ENCODE measurements around the gene USP22. TPM values are rescaled to one million over a fixed set of nuclear protein-coding genes. Genes with fewer than 3 reads are reported as not detected.
A peak's percentile ranks its signal among the peaks of the same experiment; 100 is the strongest.

The USP22 gene
- total and polyA plus RNA-seq, 2 of the 8 experiments (the other 6 are each of a cell fraction or from before 2014, with no cell fraction given): 221 to 316 TPM

- CTCF ChIA-PET (ENCODE audit: partially characterized antibody): interaction anchor here (0.9 to 1.1 kb wide), 3 partner anchors 21 to 49 kb away, joined by 3 to 5 read pairs (median 4); no protein-coding TSS in a partner anchor
- H2BK15ac ChIP-seq (ENCODE audit: low read length): no peak overlapping the region
- FAIRE-seq: no peak
- no peak overlapping the region for H2BK120ac ChIP-seq (replicated peaks; ENCODE audit: low read depth, low read length)
- no peak overlapping the region for H3K4me3 ChIP-seq (ENCODE audit: extremely low read depth in 1 of 4, insufficient read depth in 2 of 4, low read depth in 3 of 4, low read length in 4 of 4)
- H2BK20ac ChIP-seq (ENCODE audit: low read length): no peak overlapping the region
- no peak overlapping the region for H4K8ac ChIP-seq (ENCODE audit: extremely low read depth, insufficient read depth, low read length)
- H3K23me2 ChIP-seq (ENCODE audit: low read depth, low read length): no peaks in the 10 kb centered on the region
- no peak overlapping the region for H3K23ac ChIP-seq (ENCODE audit: insufficient read length)
- H3K4ac ChIP-seq (replicated peaks; ENCODE audit: insufficient read length, low read depth, low read length): no peak overlapping the region
- H3K36me3 ChIP-seq (ENCODE audit: control insufficient read depth in 2 of 4, insufficient read depth in 4 of 4, low read length in 3 of 4): no peaks in the 10 kb centered on the region
- TF ChIP-seq SRF (IDR thresholded peaks at IDR 0.05; ENCODE audit: low read depth, low read length) (no peak), TAF1 (IDR thresholded peaks at IDR 0.05; ENCODE audit: low read depth, low read length) (no peak), SUZ12 (IDR thresholded peaks at IDR 0.05; ENCODE audit: low read length) (no peak), E2F6 (IDR thresholded peaks at IDR 0.05) (no peak)
- H4K91ac ChIP-seq (replicated peaks; ENCODE audit: insufficient read length, low read length): peak overlapping the region; percentile 26
- H3K14ac ChIP-seq (ENCODE audit: insufficient read length): no peak overlapping the region
- H2BK12ac ChIP-seq (ENCODE audit: low read depth, low read length): no peak overlapping the region
- no peak overlapping the region for H4K5ac ChIP-seq (ENCODE audit: insufficient read length, low read depth, low read length)
- H3K9me3 ChIP-seq (ENCODE audit: insufficient read depth in 2 of 2, low read depth in 1 of 2, low read length in 1 of 2): no peaks in the 10 kb centered on the region
- H3K56ac ChIP-seq (replicated peaks; ENCODE audit: insufficient read length, low read depth, low read length): no peak overlapping the region
- H2AFZ ChIP-seq (ENCODE audit: low read length): no peak overlapping the region
- no peak overlapping the region for H2BK5ac ChIP-seq (ENCODE audit: low read depth, low read length)
- DNase-seq (ENCODE audit: low read depth in 1 of 2, low spot score in 2 of 2): no peak
- H3K4me1 ChIP-seq (replicated peaks in 1 of 4; ENCODE audit: control insufficient read depth in 3 of 4, insufficient read depth in 4 of 4, low read length in 3 of 4): no peaks in the 10 kb centered on the region; a peak in 2 of 7 replicates
- H3K9ac ChIP-seq (replicated peaks in 1 of 4; ENCODE audit: extremely low read depth in 1 of 4, low read depth in 3 of 4, low read length in 3 of 4): no peak overlapping the region
- no peaks in the 10 kb centered on the region for H3K27me3 ChIP-seq (replicated peaks in 1 of 4; ENCODE audit: control insufficient read depth in 3 of 4, extremely low read depth in 1 of 4, insufficient read depth in 3 of 4, low read length in 3 of 4)
- H2AK5ac ChIP-seq (ENCODE audit: low read depth, low read length): no peak overlapping the region
- no peak overlapping the region for H3K27ac ChIP-seq (ENCODE audit: low read depth, low read length)
- POLR2A ChIA-PET (ENCODE audit: partially characterized antibody): interaction anchor here (0.6 to 2.1 kb wide), 6 partner anchors 8 to 67 kb away, joined by 3 to 9 read pairs (median 4); no protein-coding TSS in a partner anchor
- no peaks in the 10 kb centered on the region for H3K79me2 ChIP-seq (ENCODE audit: control insufficient read depth in 1 of 2, insufficient read depth in 2 of 2, low read length in 2 of 2)
- no peaks in the 10 kb centered on the region for H3K79me1 ChIP-seq (ENCODE audit: low read depth, low read length)
- H3K18ac ChIP-seq (ENCODE audit: extremely low read depth, low read length): no peak overlapping the region
- no peak overlapping the region for H3K4me2 ChIP-seq (ENCODE audit: insufficient read depth in 1 of 2, low read depth in 2 of 2, low read length in 2 of 2)
- H4K20me1 ChIP-seq (replicated peaks in 1 of 2; ENCODE audit: control insufficient read depth in 1 of 2, insufficient read depth in 2 of 2, low read length in 2 of 2): no peaks in the 10 kb centered on the region
- 94% methylated on average over 7 of the region's 7 CpGs; no CpG with 5 or more reads in 1 of the 2 experiments for WGBS, 2 experiments (ENCODE audit: extremely low coverage in 1 of 2, insufficient coverage in 1 of 2, insufficient read length in 1 of 2, insufficient replicate concordance in 2 of 2, low coverage in 1 of 2, low lambda C conversion rate in 2 of 2, missing lambda C conversion rate in 1 of 2)
Observed at GRCh38 chr17:21059761-21060160, 16.9 kb upstream of the USP22 start.

Data from H1 (cell line).